Prostate gland (tissue), 1 donor: ENCODE data around the gene TGM4.

Source experiments
- POLR2A ChIP-seq: fragments of 450-650 bp; IDR thresholded peaks from one replicate; pipeline ENCODE4 v1.6.1; 2016; ENCODE audit warnings: antibody characterized with exemption, mild to moderate bottlenecking
- POLR2AphosphoS5 ChIP-seq: sonication (generic); formaldehyde crosslinking; IDR thresholded peaks from one replicate; pipeline ENCODE4 v1.6.1; 2017; ENCODE audit warnings: antibody characterized with exemption

GRCh38 chr3:44926172-44926571 lies 51.8 kb downstream of the TGM4 start:
- TF ChIP-seq POLR2AphosphoS5 (no peak), POLR2A (no peak)
